Midbrain (tissue), 1 donor: ENCODE results near the gene PIP5K1C.
"Not testable (repeated sequence)": the region's sequence is repeated elsewhere in the genome, so short reads cannot be mapped to it uniquely, and the experiment has no call there.

ENCODE experiments used
- DNase-seq: peaks from one replicate; lab custom pipeline; 2025; lab: John Stamatoyannopoulos, UW

PIP5K1C gene

GRCh38 chr19:3644351-3645066, 55.8 kb downstream of the PIP5K1C start:
- peak; percentile 92 for DNase-seq

DNA sequence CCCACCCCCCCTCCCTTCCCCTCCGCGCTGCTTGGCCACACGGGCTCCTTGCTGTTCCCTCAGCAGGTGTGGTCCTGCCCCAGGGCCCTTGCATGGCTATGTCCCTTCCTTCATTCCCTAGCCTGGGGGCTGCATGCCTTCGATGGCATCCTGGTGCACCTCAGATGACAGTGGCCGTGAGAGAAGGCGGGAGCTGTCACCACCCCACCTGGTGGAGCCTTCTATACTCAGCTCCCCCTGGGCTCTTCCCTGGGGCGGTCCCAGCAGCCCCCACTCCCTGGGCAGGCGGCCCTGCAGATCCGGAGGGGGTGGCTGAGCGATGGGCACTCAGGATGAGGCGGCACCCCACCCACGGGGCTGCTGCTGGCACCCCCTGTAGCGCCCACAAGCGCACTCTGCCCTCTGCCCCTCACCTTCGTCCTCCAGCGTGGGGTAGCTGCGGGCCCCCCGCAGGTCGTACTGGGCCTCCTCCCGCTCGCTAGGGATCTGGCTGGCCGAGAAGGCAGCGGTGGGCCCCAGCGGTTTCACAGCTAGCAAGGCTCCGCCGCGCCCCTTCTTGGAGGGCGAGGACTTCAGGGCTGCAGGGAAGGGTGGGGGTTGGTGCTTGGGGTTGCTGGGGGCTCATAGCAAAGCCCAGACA, 56.5 kb downstream of the PIP5K1C start:
- DNase-seq = no peak

GRCh38 chr19:3642987-3643673, 57.1 kb downstream of the PIP5K1C start:
- DNase-seq = no peak

- no peak for DNase-seq
Observed at GRCh38 chr19:3642296-3642695, 58.0 kb downstream of the PIP5K1C start.

- DNase-seq = no peak
Observed at GRCh38 chr19:3641515-3642269, 58.6 kb downstream of the PIP5K1C start.

DNA sequence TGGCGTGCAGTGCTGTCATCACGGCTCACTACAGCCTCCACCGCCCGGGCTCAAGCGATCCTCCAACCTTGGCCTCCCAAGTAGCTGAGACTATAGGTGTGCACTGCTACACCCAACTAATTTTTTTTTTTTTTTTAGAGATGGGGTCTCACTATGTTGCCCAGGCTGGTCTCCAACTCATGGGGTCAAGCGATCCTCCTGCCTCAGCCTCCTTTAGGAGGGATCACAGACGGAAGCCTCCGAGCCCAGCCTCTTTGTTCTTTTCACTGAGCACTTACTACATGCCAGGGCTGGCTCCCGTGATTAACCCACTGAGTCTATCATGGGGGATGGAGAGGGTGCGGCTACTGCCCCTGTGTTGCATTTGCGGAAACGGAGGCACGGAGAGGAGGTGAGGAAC, 60.8 kb downstream of the PIP5K1C start:
- DNase-seq = no peak

- DNase-seq = no peak
Observed at GRCh38 chr19:3638208-3639193, 61.8 kb downstream of the PIP5K1C start.

DNA sequence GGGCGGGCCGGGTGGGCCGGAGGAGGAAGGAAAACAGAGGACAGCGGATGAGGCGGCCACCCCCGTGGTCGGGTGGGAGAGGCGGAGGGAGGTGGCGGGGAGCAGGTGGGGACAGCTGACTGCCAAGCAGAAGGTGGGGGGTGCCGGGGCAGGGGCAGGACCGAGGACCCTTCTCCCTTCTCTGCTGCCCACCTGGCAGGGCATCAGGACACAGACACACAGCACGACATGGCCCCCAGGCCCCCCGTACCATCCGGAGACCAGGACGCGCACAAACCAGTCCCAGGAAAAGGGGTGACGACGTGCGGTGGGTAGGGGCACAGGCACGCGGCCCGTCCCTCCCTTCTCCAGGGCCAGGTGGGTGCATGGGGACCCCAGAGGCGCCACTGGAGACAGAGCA, 62.6 kb downstream of the PIP5K1C start:
- no peak for DNase-seq

- no peak for DNase-seq
Observed at GRCh38 chr19:3636962-3637361, 63.3 kb downstream of the PIP5K1C start.

DNA sequence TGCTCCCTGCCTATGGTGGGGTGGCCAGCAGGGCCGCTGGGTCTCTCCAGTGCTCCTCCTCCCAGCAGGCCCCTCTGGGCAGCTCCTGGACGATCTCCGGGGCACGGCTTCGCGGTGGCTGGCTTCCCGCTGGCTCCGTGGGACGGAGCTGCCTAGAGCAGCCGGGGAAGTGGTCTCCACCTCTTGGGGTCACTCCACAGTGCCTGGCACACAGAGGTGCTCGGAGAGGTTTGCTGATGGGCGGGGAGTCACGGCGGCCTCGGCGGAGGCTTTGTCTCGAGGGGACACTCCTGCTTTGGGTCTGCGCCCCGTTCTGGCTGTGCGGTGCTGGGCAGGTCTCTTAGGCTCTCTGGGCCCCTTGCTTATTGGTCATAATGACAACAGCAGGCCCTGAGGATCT, 63.8 kb downstream of the PIP5K1C start:
- no peak for DNase-seq

DNA sequence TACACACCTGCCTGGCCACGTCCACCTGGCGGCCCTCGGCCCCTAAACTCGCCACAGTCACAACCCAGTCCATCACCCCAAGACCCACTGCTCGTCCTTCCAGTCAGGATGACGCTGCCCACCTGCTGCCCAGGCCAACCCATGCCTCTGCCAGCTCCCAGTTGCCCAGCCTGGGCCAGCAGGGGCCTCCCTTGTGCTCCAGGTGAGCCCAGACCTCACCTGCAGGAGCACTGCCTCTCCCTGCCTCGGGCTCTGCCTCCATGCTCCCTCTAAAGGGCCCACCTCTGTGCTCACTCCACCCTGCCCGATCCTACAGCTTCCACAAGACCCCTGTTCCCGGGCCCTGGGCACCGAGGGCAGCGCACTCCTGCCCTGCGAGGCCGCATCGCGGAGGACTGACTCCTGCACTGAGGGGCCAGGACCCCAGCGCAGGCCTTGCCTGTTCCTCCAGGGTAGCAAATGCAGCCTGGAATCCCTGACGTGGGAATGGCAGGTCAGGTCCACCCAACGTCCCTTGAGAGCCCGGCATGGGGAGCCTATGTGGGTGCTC, 65.7 kb downstream of the PIP5K1C start:
- no peak for DNase-seq

GRCh38 chr19:3633559-3633988, 66.7 kb downstream of the PIP5K1C start:
- DNase-seq = no peak

GRCh38 chr19:3632739-3633558, 67.3 kb downstream of the PIP5K1C start:
- DNase-seq = peak; percentile 61

DNA sequence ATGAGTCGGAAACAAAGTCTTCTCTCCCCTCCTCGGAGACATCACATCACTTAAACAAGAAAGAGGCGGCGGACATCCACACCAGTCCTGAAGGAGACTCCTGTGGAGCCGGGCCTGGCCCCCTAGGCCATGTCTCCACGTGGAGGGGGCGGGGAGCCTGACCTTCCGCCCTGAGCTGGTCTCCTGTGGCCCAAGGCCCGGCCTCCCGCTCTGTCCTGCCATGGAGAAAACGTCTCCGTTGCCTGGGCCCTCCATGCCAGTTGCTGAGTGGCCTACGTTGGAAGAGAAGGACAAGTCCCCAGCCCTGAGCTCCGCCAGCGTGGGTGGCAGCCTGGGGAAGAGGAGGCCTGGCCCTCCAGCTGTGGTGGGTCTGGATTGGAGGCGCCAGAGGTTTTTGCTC, 68.2 kb downstream of the PIP5K1C start:
- no peak for DNase-seq

GRCh38 chr19:3631053-3631861, 69.0 kb downstream of the PIP5K1C start:
- no peak for DNase-seq

- not testable (repeated sequence) for DNase-seq
Observed at GRCh38 chr19:3628766-3629165, 71.5 kb downstream of the PIP5K1C start.

DNA sequence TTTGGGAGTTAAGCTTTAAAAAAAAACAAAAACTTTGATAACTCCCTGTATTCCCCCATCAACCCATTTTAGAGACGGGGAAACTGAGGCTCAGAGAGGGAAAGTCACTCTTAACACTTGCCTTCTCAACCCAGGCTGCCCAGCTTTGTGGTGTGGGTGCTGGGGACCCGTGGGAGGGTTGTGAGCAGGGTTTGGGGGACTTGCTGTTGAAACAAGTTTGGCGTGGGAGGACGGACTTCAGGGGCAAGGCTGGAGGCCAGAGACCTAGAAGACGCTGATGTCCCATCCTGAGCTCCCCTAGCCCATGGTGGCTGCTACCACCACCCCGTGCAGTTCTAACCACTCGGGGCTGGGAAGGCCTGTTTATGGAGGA, 72.9 kb downstream of the PIP5K1C start:
- no peak for DNase-seq

DNA sequence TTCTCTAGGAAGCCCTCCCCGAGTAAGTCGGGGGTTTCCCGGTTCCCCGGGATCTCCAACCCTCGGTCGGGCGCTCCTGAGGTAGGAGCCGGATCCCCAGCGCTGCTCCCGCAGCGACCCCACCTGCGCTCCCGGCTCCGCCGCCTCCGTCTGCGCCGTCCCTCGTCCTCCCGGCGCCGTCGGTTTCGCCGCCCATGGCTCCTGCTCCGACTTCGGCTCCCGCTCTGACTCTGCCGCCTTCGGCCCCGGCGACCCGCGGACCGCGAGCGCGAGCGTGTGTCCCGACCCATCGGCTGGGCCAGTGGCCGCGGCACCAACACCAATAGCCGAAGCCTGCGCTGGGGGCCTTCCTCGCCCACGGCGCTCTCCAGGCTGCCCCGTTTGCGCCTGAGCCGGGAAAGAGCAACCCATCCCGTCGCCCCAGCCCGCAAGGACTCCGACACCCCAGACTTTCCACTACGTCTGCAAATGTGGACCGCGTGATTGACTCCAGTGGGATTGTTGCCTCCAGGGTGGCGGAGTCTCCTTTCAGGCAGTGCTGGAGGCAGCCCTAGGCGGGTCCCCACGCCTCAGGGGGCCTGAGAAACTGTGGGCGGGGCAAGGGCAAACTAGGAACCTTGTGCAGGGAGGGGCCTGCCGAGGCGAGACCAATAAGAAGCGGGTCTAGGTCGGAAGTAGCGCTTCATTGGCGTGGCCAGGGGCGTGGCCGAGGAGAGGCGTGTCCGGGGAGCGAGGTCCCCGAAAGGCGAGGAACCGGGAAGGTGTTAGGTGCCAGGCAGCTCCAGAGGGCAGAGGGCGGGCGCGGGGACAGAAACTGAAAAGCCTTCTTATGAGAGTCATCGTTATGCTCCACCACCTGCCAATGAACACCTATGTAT, 73.6 kb downstream of the PIP5K1C start, which contains the start of gene CACTIN:
Gene CACTIN, minus strand, starts transcription at position 318 of the 878 bp plus-strand sequence. Its CDS starts 28 bp downstream, at position 290.
- peak; percentile 98 for DNase-seq
